ENCODE results near the gene DAAM1.

DAAM1 gene

GRCh38 chr14:59346796-59347510, 158.5 kb downstream of the DAAM1 start:
- Histone ChIP-seq H3K4me2 (ENCODE audit: low read length) (peak overlapping the region; percentile 33), H4K20me1 (ENCODE audit: insufficient read depth, low read length) (no peaks in the 10 kb centered on the region), H3K27me3 (ENCODE audit: low read depth, low read length) (no peaks in the 10 kb centered on the region), H3K79me2 (ENCODE audit: low read length) (no peaks in the 10 kb centered on the region), H3K9me3 (ENCODE audit: insufficient read depth, low read length) (no peaks in the 10 kb centered on the region), H3K36me3 (replicated peaks; ENCODE audit: low read depth, low read length) (peaks cover 15% of the 10 kb centered on the region), H3K27ac (ENCODE audit: low read length) (peak overlapping the region; percentile 23), H3K4me3 (ENCODE audit: low read length) (peak overlapping the region; percentile 11; the same call in 1 of the 2 replicates), H2AFZ (ENCODE audit: low read depth, low read length) (no peak overlapping the region), H3K4me1 (ENCODE audit: low read length) (peaks cover 18% of the 10 kb centered on the region), H3K9ac (ENCODE audit: low read length) (no peak overlapping the region)
- no peak for TF ChIP-seq CTCF (IDR thresholded peaks at IDR 0.05; ENCODE audit: low read depth, low read length)
- no peak for TF ChIP-seq EZH2phosphoT487 (IDR thresholded peaks at IDR 0.05; ENCODE audit: low read depth)

- no peaks in the 10 kb centered on the region for H3K27me3 ChIP-seq (ENCODE audit: low read depth, low read length)
- H3K9me3 ChIP-seq (ENCODE audit: insufficient read depth, low read length) = no peaks in the 10 kb centered on the region
- no peaks in the 10 kb centered on the region for H3K79me2 ChIP-seq (ENCODE audit: low read length)
- H3K27ac ChIP-seq (ENCODE audit: low read length) = peak overlapping the region; percentile 37
- peak overlapping the region; percentile 33 for H3K4me2 ChIP-seq (ENCODE audit: low read length)
- H3K36me3 ChIP-seq (replicated peaks; ENCODE audit: low read depth, low read length) = peaks cover 15% of the 10 kb centered on the region
- no peak overlapping the region for H2AFZ ChIP-seq (ENCODE audit: low read depth, low read length)
- TF ChIP-seq EZH2phosphoT487 (IDR thresholded peaks at IDR 0.05; ENCODE audit: low read depth) = no peak
- TF ChIP-seq CTCF (IDR thresholded peaks at IDR 0.05; ENCODE audit: low read depth, low read length) = no peak
- H4K20me1 ChIP-seq (ENCODE audit: insufficient read depth, low read length) = no peaks in the 10 kb centered on the region
- H3K4me3 ChIP-seq (ENCODE audit: low read length) = peak overlapping the region; percentile 11; the same call in 1 of the 2 replicates
- peaks cover 18% of the 10 kb centered on the region for H3K4me1 ChIP-seq (ENCODE audit: low read length)
- H3K9ac ChIP-seq (ENCODE audit: low read length) = no peak overlapping the region
Measured at GRCh38 chr14:59347511-59347900, 159.0 kb downstream of the DAAM1 start.

GRCh38 chr14:59347915-59348314, 159.4 kb downstream of the DAAM1 start:
- H3K36me3 ChIP-seq (replicated peaks; ENCODE audit: low read depth, low read length) = peaks cover 15% of the 10 kb centered on the region
- peak overlapping the region; percentile 33 for H3K4me2 ChIP-seq (ENCODE audit: low read length)
- H2AFZ ChIP-seq (ENCODE audit: low read depth, low read length) = no peak overlapping the region
- TF ChIP-seq EZH2phosphoT487 (IDR thresholded peaks at IDR 0.05; ENCODE audit: low read depth) = no peak
- TF ChIP-seq CTCF (IDR thresholded peaks at IDR 0.05; ENCODE audit: low read depth, low read length) = 0 out of 2 replicates have a peak, but pooled peaks have one; percentile 10
- no peaks in the 10 kb centered on the region for H3K79me2 ChIP-seq (ENCODE audit: low read length)
- no peaks in the 10 kb centered on the region for H3K27me3 ChIP-seq (ENCODE audit: low read depth, low read length)
- peaks cover 18% of the 10 kb centered on the region for H3K4me1 ChIP-seq (ENCODE audit: low read length)
- no peaks in the 10 kb centered on the region for H4K20me1 ChIP-seq (ENCODE audit: insufficient read depth, low read length)
- no peak overlapping the region for H3K4me3 ChIP-seq (ENCODE audit: low read length)
- H3K9me3 ChIP-seq (ENCODE audit: insufficient read depth, low read length) = no peaks in the 10 kb centered on the region
- H3K9ac ChIP-seq (ENCODE audit: low read length) = no peak overlapping the region
- peak overlapping the region; percentile 37 for H3K27ac ChIP-seq (ENCODE audit: low read length)

- H3K4me3 ChIP-seq (ENCODE audit: low read length) = no peak overlapping the region
- peaks cover 30% of the 10 kb centered on the region for H3K4me1 ChIP-seq (ENCODE audit: low read length)
- no peaks in the 10 kb centered on the region for H3K79me2 ChIP-seq (ENCODE audit: low read length)
- no peak overlapping the region for H3K9ac ChIP-seq (ENCODE audit: low read length)
- no peaks in the 10 kb centered on the region for H4K20me1 ChIP-seq (ENCODE audit: insufficient read depth, low read length)
- no peak overlapping the region for H2AFZ ChIP-seq (ENCODE audit: low read depth, low read length)
- H3K4me2 ChIP-seq (ENCODE audit: low read length) = no peak overlapping the region
- H3K27me3 ChIP-seq (ENCODE audit: low read depth, low read length) = no peaks in the 10 kb centered on the region
- no peaks in the 10 kb centered on the region for H3K9me3 ChIP-seq (ENCODE audit: insufficient read depth, low read length)
- no peak overlapping the region for H3K27ac ChIP-seq (ENCODE audit: low read length)
- no peak for TF ChIP-seq EZH2phosphoT487 (IDR thresholded peaks at IDR 0.05; ENCODE audit: low read depth)
- no peak for TF ChIP-seq CTCF (IDR thresholded peaks at IDR 0.05; ENCODE audit: low read depth, low read length)
- H3K36me3 ChIP-seq (replicated peaks; ENCODE audit: low read depth, low read length) = peaks cover 18% of the 10 kb centered on the region
Measured at GRCh38 chr14:59349258-59349701, 160.8 kb downstream of the DAAM1 start.
